Stimulated activated naive B cell treated with anti-CD40 and anti-IgM and Interleukin-4, amounts not matched to agents 10 μg/mL and 1 μg/mL and 100 μg/mL, for 72 hours (primary cell): ENCODE measurements around the gene CHST11.
A peak's percentile ranks its signal among the peaks of the same experiment; 100 is the strongest.

Experiments
- ATAC-seq, 2 donors: fragments of 150-1000 bp; cut with Tn5 transposase; replicated peaks; 2 replicates each; pipeline ENCODE4 v1.10.0; 2021; ENCODE audit warnings: moderate library complexity in 1 of 2
- DNase-seq: peaks from one replicate; pipeline ENCODE4 v3.0.0; 2021
- H3K27ac Mint-ChIP-seq: one replicate; pipeline ENCODE4 v1.8.0; 2022; ENCODE audit warnings: mild to moderate bottlenecking, mixed read lengths
- H3K27me3 Mint-ChIP-seq, 2 donors: one replicate each; pipeline ENCODE4 v1.8.0; 2022; ENCODE audit warnings: mixed read lengths in 2 of 2
- H3K36me3 Mint-ChIP-seq, 2 donors: one replicate each; pipeline ENCODE4 v1.8.0; 2022; ENCODE audit warnings: mixed read lengths in 2 of 2, mild to moderate bottlenecking in 1 of 2
- H3K4me1 Mint-ChIP-seq, 2 donors: one replicate each; pipeline ENCODE4 v1.8.0; 2022; ENCODE audit warnings: mixed read lengths in 2 of 2, mild to moderate bottlenecking in 1 of 2
- H3K4me3 Mint-ChIP-seq, 2 donors: one replicate each; pipeline ENCODE4 v1.8.0; 2022; ENCODE audit warnings: mild to moderate bottlenecking in 2 of 2, mixed read lengths in 2 of 2, moderate library complexity in 1 of 2
- H3K9me3 Mint-ChIP-seq, 2 donors: one replicate each; pipeline ENCODE4 v1.8.0; 2022; ENCODE audit warnings: mixed read lengths in 2 of 2, mild to moderate bottlenecking in 1 of 2

CHST11 gene

DNA sequence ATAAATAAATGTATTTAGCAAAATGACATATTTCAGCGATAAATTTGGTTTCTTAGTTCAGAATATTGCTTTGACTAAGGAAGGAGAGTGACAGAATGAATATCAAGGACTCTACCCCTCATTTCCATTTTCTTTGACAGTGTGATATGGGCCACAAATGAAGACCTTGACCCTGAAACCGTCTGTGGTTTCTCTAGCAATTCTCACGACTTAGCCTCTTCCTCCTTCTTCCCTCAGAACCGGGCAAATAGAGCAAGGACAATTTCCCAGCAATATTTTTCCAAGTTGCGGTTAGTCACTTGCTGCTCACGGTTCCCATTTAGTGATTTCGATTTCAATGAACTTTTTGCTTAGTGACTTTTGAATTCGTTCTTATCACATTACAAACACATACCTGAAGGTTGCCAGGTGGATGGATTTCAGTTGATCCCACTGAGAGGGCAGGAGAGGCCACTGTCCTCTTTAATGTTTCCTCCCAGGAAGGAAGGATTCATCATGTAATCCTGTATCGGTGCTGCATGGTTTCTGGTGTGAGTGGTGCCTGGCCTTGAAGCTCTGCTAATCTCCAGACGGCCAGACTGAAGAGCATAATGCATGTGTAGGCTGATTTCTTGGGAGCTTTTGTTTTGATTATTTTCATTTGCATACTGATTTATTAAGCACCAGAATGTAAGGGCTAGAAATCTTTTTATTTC is 77.6 kb downstream of the CHST11 start:
- DNase-seq (no peak), ATAC-seq (peak in 1 of 2 donors; percentile 40)
- Mint-ChIP-seq H3K27ac (peak overlapping the region; percentile 44), H3K36me3 (peaks cover 58 to 73% of the 10 kb centered on the region in 2 donors), H3K27me3 (no peaks in the 10 kb centered on the region), H3K4me1 (peaks cover 68 to 100% of the 10 kb centered on the region in 2 donors), H3K4me3 (peak overlapping the region; percentile 30 to 39), H3K9me3 (peaks cover 5 to 8% of the 10 kb centered on the region in 2 donors)

DNA sequence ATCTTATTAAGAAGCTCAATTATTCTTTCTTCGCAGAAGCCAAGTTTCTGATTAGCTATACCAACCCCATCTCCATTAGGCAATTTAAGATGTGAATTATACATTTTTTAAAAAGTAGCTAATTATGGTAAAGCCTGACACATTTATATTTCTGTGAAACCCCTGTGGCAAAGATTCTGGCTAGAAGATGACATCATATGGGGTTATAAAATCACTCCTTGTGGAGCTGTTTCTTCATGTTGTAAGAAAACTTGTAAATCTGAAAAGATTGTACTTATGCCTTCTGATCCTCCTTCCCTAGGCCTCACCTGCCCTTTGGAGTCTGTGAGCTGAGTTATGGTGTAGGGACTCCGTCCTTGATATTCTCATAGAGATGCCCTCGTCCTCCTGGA is 78.1 kb downstream of the CHST11 start:
- ATAC-seq (no peak), DNase-seq (no peak)
- Mint-ChIP-seq H3K36me3 (peaks cover 55 to 70% of the 10 kb centered on the region in 2 donors), H3K9me3 (peaks cover 4% of the 10 kb centered on the region in 2 donors), H3K27ac (no peak overlapping the region), H3K4me3 (no peak overlapping the region), H3K27me3 (no peaks in the 10 kb centered on the region), H3K4me1 (peaks cover 67 to 100% of the 10 kb centered on the region in 2 donors)

DNA sequence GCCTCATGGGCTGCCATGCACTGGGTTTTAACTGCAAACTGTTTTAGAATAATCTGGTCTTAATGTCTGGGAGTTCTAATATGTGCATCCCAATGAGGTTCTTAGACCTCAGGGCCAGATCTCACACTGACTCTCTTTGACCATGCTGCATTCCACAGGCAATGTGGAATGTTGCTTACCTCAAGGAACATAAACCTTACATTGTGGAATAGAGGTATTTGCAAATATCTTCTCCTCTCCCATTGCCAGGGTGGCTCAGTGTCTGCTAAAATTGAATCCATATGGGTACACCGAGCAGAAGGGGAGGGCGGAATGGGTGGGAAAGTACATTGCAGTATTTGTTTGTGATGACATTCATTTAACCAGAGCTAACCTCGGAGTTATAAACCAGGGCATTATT is 78.6 kb downstream of the CHST11 start:
- Mint-ChIP-seq H3K27me3 (no peaks in the 10 kb centered on the region), H3K9me3 (peaks cover 4% of the 10 kb centered on the region in 2 donors), H3K27ac (no peak overlapping the region), H3K4me1 (peaks cover 64 to 99% of the 10 kb centered on the region in 2 donors), H3K4me3 (no peak overlapping the region), H3K36me3 (peaks cover 52 to 66% of the 10 kb centered on the region in 2 donors)
- DNase-seq = no peak
- no peak for ATAC-seq

DNA sequence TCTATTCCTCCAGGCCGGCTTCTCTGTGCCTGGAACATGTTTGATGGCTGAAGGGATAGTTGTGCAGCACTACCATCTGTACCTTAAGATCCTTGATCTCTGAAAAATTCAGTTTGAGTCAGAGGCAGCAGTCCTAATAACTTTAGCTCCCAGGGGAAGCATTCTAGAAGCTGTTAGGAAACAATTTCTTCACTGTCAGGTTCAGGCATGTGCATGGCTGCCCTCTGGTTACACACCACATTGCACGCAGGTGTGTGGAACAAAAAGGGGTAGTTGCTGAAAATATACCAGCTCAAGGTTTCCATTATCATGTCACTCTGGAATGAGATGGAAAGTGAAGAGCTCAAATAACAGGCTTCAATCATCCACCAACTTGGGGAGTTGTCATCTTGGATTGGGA is 80.1 kb downstream of the CHST11 start:
- H3K4me1 Mint-ChIP-seq = peaks cover 63 to 99% of the 10 kb centered on the region in 2 donors
- H3K9me3 Mint-ChIP-seq = peaks cover 0 to 1% of the 10 kb centered on the region in 2 donors
- peak overlapping the region; percentile 53 for H3K27ac Mint-ChIP-seq
- H3K36me3 Mint-ChIP-seq = peaks cover 45 to 52% of the 10 kb centered on the region in 2 donors
- peak overlapping the region in 1 of 2 donors; percentile 40 for H3K4me3 Mint-ChIP-seq
- H3K27me3 Mint-ChIP-seq = no peaks in the 10 kb centered on the region
- DNase-seq = peak; percentile 34
- ATAC-seq = peak; percentile 87 to 92

DNA sequence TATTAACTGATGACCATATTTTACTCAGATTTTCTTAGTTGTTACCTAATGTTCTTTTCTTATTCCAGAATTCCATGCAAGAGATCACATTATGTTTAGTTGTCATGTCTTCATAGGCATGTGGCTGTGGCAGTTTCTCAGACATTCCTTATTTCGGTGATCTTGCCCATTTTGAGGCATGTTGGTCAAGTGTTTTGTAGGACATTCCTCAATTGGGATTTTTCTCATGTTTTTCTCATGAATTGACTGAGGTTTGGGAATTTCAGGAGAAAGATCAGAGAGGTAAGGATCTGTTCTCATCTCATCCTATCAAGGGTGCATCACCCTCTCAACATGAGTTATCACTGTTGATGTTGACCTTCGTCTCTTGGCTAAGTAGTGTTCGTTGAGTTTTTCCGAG is 81.3 kb downstream of the CHST11 start:
- Mint-ChIP-seq H3K4me1 (peaks cover 55 to 94% of the 10 kb centered on the region in 2 donors), H3K36me3 (peaks cover 46 to 51% of the 10 kb centered on the region in 2 donors)

DNA sequence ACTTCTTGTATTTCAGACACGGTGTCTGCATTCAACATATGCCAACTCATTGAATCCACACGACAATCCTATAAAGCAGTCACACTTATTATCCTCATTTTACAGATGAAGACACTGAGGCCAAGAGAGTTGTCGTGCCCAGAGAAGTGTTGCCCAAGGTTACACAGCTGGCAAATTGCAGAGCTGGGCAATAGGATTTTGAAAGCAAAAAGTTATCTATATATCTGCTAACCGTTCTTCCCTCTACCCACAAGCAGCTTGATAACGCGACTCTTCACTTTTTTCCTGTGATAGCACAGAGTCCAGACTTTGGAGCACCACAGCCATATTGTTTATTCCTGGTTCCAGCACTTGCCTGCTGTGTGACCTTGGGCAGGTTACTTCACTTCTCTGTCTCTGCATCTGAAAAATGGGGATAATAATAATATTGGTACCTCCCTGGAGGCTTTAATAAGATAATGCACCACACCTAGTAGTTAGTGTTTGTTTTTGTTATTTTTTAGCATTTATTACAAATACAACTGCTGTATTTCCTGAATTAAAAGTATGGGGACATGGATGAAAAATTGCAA is 82.2 kb downstream of the CHST11 start:
- Mint-ChIP-seq H3K27ac (peak overlapping the region; percentile 27), H3K4me1 (peaks cover 53 to 92% of the 10 kb centered on the region in 2 donors)

More for the DNA sequence above, 81.3 kb downstream of the CHST11 start:
- Mint-ChIP-seq H3K4me3 (no peak overlapping the region), H3K27ac (no peak overlapping the region), H3K27me3 (no peaks in the 10 kb centered on the region), H3K9me3 (peaks cover 0 to 6% of the 10 kb centered on the region in 2 donors)
- no peak for ATAC-seq
- no peak for DNase-seq

DNA sequence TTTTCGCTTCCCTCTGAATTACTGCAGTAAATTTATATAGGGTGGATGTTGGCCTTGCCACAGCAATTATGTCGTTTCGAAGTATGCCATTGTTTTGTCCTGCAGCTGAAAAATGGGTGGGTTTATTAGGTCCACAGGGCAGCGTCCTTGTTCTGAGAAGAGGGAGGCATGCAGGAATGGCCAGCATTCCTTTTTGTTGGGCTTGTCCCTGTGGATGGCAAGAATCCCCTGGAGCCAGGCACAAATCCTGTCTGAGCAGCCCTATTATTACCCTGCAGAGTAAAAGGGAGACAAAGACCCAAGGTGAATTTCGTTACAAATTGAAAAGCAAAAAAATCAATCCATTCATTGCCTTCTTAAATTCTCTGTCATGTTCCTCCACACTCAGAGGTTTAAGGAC is 88.1 kb downstream of the CHST11 start:
- H3K9me3 Mint-ChIP-seq = peaks cover 0 to 7% of the 10 kb centered on the region in 2 donors
- no peak for DNase-seq
- no peak overlapping the region for H3K27ac Mint-ChIP-seq
- peaks cover 43 to 81% of the 10 kb centered on the region in 2 donors for H3K4me1 Mint-ChIP-seq
- H3K27me3 Mint-ChIP-seq = no peaks in the 10 kb centered on the region
- H3K4me3 Mint-ChIP-seq = no peak overlapping the region
- ATAC-seq = no peak
- H3K36me3 Mint-ChIP-seq = peaks cover 37 to 42% of the 10 kb centered on the region in 2 donors

More for the DNA sequence above, 82.2 kb downstream of the CHST11 start:
- Mint-ChIP-seq H3K27me3 (no peaks in the 10 kb centered on the region), H3K36me3 (peaks cover 43 to 51% of the 10 kb centered on the region in 2 donors), H3K9me3 (peaks cover 0 to 6% of the 10 kb centered on the region in 2 donors), H3K4me3 (no peak overlapping the region)
- DNase-seq = no peak
- ATAC-seq = no peak

DNA sequence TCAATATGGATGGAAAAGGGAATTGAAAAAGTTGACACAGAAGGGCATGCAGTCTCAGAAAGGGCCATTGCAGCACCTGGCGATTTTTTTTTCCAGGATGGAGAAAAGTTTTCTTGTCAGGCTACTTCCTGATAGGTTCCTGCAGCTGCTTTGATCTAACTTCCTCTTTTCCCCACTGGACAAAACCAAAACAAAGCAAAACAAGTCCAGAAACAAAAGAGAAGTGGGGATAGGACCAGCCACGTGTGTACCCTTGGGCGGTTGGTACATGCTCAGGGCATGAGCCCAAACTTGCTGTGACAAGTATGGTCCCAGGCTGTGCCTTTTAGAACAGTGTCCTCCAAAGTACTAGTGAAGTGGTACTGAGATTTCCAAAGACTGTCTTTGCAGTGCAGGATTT is 89.8 kb downstream of the CHST11 start:
- H3K4me3 Mint-ChIP-seq = no peak overlapping the region
- peaks cover 40 to 56% of the 10 kb centered on the region in 2 donors for H3K36me3 Mint-ChIP-seq
- H3K4me1 Mint-ChIP-seq = peaks cover 40 to 81% of the 10 kb centered on the region in 2 donors
- ATAC-seq (peak; percentile 35 to 50), DNase-seq (no peak)
- no peak overlapping the region for H3K27ac Mint-ChIP-seq
- peaks cover 2 to 7% of the 10 kb centered on the region in 2 donors for H3K9me3 Mint-ChIP-seq
- no peaks in the 10 kb centered on the region for H3K27me3 Mint-ChIP-seq

DNA sequence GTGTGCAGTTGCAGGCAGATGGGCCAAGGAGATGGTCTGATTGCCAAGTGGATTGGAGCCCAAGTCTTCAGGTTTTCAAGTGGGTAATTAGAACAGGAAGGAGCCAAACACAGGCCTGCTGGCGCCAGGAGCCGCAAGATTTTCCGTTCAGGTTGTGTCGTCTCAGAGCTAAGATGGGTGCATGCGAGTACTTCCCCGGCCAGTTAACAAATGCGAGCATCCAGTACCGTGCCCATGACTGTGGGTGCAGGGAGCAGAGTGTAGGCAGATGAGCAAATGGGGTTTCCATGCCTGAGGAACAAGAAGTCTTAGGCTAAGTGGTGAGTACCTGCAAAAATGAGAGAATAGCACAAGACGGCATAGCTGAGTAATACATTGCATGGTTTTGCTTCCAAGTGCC is 90.5 kb downstream of the CHST11 start:
- peak overlapping the region; percentile 17 for H3K27ac Mint-ChIP-seq

DNA sequence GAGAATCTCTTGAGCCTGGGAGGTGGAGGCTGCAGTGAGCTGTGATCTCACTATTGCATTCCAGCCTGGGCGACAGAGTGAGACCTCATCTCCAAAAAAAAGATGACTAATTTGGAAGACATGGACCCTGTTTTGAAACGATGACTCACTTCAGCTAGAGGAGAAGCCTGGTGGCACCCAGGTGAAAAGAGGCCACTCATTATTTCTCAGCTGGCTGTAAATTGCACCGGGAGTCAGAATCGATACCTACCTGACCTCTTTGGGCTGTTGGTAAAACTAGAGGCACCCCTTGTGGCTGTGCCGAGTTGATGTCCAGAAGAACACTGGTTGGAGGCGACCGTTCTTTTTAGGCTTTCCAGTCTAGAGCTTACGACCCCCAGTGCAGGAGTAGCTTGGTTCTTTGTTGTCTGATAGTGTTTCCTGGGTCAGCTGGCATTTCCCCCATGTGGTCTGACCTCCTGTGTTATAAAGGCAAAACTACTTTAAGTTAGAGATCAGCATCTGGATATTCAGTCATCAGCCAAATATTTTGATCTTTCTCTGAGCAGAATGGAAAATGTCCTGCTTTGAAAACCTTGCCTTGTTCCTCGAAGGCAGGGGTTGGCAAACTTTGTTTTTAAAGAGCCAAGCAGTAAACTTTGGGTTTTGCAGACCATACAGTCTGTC is 93.2 kb downstream of the CHST11 start:
- Mint-ChIP-seq H3K9me3 (peaks cover 11 to 14% of the 10 kb centered on the region in 2 donors), H3K4me3 (no peak overlapping the region), H3K27me3 (no peaks in the 10 kb centered on the region), H3K36me3 (peaks cover 57 to 70% of the 10 kb centered on the region in 2 donors), H3K27ac (no peak overlapping the region), H3K4me1 (peaks cover 50 to 94% of the 10 kb centered on the region in 2 donors)
- DNase-seq (no peak), ATAC-seq (no peak)

More for the DNA sequence above, 90.5 kb downstream of the CHST11 start:
- no peak for DNase-seq
- H3K27me3 Mint-ChIP-seq = no peaks in the 10 kb centered on the region
- H3K36me3 Mint-ChIP-seq = peaks cover 45 to 61% of the 10 kb centered on the region in 2 donors
- H3K4me1 Mint-ChIP-seq = peaks cover 45 to 85% of the 10 kb centered on the region in 2 donors
- H3K4me3 Mint-ChIP-seq = peak overlapping the region in 1 of 2 donors; percentile 43
- H3K9me3 Mint-ChIP-seq = peaks cover 4 to 7% of the 10 kb centered on the region in 2 donors
- ATAC-seq = peak; percentile 42 to 61

DNA sequence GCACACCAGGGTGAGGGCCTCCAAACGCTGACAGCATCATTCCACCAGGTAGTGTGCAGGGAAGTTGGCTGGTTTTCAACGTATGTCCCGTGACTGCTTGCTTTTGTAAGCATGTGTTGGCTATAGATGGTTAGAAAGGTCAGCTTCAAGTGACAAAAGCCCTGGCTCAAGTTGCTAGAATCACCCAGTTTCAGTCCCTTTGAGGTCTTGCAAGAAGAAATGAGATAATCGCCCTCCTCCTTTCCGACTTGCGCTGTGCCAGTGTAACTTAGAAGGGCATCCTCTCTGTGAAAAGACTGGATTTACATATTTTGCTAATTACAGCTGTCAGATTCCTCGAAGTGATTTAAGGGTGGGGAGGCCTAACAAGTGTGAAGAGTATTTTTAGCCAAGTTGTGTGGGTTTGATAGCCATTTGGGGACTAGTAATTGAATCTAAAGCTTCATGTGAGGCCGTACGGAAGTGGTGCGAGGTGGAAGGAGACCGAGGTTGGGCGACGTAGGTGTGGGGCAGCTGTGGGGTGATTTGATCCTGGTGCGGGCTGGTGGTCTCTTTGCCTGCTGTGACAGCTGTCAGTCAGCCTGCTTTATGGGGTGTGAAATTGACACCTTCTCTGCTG is 94.7 kb downstream of the CHST11 start:
- Mint-ChIP-seq H3K27ac (peak overlapping the region; percentile 49), H3K36me3 (peaks cover 64 to 72% of the 10 kb centered on the region in 2 donors)
- peak in 1 of 2 donors; percentile 31 for ATAC-seq

DNA sequence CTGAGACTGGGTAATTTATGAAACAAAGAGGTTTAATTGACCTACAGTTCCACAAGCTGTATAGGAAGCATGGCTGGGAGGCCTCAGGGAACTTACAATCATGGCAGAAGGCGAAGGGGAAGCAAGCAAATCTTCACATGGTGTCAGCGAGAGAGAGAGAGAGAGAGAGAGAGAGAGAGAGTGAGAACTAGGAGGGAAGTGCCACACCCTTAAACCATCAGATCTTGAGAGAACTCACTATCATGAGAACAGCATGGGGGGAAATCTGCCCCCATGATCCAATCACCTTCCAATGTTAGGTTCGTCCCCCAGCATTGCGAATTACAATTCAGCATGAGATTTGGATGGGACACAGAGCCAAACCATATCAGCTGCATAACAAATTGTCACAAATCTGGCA is 96.7 kb downstream of the CHST11 start:
- DNase-seq (no peak), ATAC-seq (no peak)
- peaks cover 11 to 12% of the 10 kb centered on the region in 2 donors for H3K9me3 Mint-ChIP-seq
- peak overlapping the region; percentile 39 for H3K27ac Mint-ChIP-seq
- no peaks in the 10 kb centered on the region for H3K27me3 Mint-ChIP-seq
- peaks cover 68 to 73% of the 10 kb centered on the region in 2 donors for H3K36me3 Mint-ChIP-seq
- no peak overlapping the region for H3K4me3 Mint-ChIP-seq
- peaks cover 51 to 96% of the 10 kb centered on the region in 2 donors for H3K4me1 Mint-ChIP-seq

More for the DNA sequence above, 94.7 kb downstream of the CHST11 start:
- Mint-ChIP-seq H3K27me3 (no peaks in the 10 kb centered on the region), H3K4me1 (peaks cover 51 to 97% of the 10 kb centered on the region in 2 donors), H3K4me3 (peak overlapping the region in 1 of 2 donors; percentile 25), H3K9me3 (peaks cover 11 to 14% of the 10 kb centered on the region in 2 donors)
- DNase-seq = no peak

DNA sequence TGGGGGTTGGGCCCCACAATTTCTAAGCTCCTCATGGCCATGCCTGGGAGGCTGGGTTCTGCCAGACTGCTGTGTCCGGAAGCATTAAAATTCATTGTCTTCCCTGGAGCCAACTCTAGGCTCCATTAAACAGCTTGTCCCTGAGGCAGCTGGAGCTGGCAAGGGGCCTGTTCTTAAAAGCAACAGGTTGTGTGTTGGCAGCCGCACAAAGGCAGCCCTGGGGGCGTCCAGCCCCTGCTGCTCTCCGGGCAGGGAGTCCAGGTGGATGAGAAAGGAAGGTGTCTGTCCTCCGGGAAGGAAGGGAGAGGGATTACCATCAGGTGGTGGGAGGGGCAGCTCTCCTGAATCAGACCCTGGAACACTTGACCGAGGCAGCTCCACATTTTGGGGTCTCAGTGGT is 98.9 kb downstream of the CHST11 start:
- peaks cover 67 to 75% of the 10 kb centered on the region in 2 donors for H3K36me3 Mint-ChIP-seq
- H3K9me3 Mint-ChIP-seq = peaks cover 11 to 12% of the 10 kb centered on the region in 2 donors
- no peaks in the 10 kb centered on the region for H3K27me3 Mint-ChIP-seq
- H3K27ac Mint-ChIP-seq = peak overlapping the region; percentile 88
- DNase-seq = no peak
- H3K4me1 Mint-ChIP-seq = peaks cover 49 to 84% of the 10 kb centered on the region in 2 donors
- no peak for ATAC-seq
- no peak overlapping the region for H3K4me3 Mint-ChIP-seq
